ENCODE measurements around the gene DLX6. TPM values are rescaled to one million over a fixed set of nuclear protein-coding genes. Genes with fewer than 3 reads are reported as not detected.
A peak's percentile ranks its signal among the peaks of the same experiment; 100 is the strongest.

Gene DLX6
- total and polyA plus RNA-seq, 2 of the 8 experiments (the other 6 are each of a cell fraction or from before 2014, with no cell fraction given) = not detected

DNA sequence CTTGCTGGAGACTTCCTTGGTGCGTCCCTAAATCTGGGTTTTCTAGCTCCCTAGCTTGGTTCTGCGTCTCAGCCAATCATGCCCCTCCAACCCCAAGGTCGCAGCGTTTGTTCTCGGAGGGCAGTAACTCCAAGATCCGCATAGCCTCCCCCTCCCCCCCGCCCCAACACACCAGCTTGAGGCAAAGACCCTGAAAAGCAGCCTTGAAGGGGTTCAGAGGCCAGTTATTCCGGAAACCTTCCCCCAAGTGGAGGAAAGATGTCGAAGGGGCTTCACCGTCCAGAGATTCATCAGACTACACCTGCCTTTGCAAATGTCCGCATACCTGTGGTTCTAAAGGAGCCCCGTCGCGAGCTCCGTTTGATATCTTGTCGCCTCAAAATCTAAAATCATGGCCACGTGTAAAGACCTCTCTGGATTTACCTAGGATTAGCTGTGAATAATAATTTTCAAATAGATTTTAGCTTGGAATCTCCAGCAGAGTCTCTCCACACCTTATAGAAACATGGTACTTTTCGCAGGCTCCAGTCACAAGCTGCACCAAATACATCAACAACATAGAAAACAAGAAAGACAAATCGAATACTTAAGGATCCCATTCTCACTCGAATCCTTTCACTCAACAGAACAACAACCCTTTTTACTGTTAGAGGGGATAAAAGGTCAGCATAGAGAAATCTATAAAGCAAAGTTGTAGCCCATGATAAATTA, 7.9 kb downstream of the DLX6 start:
- CTCF ChIA-PET (ENCODE audit: partially characterized antibody) = interaction anchor here (0.5 to 10.2 kb wide), 6 partner anchors 8 to 307 kb away, joined by 3 to 150 read pairs (median 6); partner anchors contain the start of genes DLX5 and DLX6
- no peak for FAIRE-seq
- H2BK15ac ChIP-seq (ENCODE audit: low read length) = no peak overlapping the region
- no peaks in the 10 kb centered on the region for H3K9me3 ChIP-seq (ENCODE audit: insufficient read depth in 2 of 2, low read depth in 1 of 2, low read length in 1 of 2)
- no peak overlapping the region for H3K4me3 ChIP-seq (ENCODE audit: extremely low read depth in 1 of 4, insufficient read depth in 2 of 4, low read depth in 3 of 4, low read length in 4 of 4)
- no peak overlapping the region for H4K5ac ChIP-seq (ENCODE audit: insufficient read length, low read depth, low read length)
- peaks cover 4% of the 10 kb centered on the region; the same call in 1 of the 2 replicates for H3K23me2 ChIP-seq (ENCODE audit: low read depth, low read length)
- H4K20me1 ChIP-seq (replicated peaks in 1 of 2; ENCODE audit: control insufficient read depth in 1 of 2, insufficient read depth in 2 of 2, low read length in 2 of 2) = peaks cover 32 to 36% of the 10 kb centered on the region in 2 experiments
- no peak overlapping the region for H2BK5ac ChIP-seq (ENCODE audit: low read depth, low read length)
- H2BK12ac ChIP-seq (ENCODE audit: low read depth, low read length) = no peak overlapping the region
- no peak overlapping the region for H3K14ac ChIP-seq (ENCODE audit: insufficient read length)
- H2AK5ac ChIP-seq (ENCODE audit: low read depth, low read length) = no peak overlapping the region
- 13% methylated on average over 18 of the region's 20 CpGs; no CpG with 5 or more reads in 1 of the 2 experiments for WGBS, 2 experiments (ENCODE audit: extremely low coverage in 1 of 2, insufficient coverage in 1 of 2, insufficient read length in 1 of 2, insufficient replicate concordance in 2 of 2, low coverage in 1 of 2, low lambda C conversion rate in 2 of 2, missing lambda C conversion rate in 1 of 2)
- DNase-seq (ENCODE audit: low read depth in 1 of 2, low spot score in 2 of 2) = peak in 1 of 2 experiments; percentile 53
- no peak overlapping the region for H3K56ac ChIP-seq (replicated peaks; ENCODE audit: insufficient read length, low read depth, low read length)
- H2AFZ ChIP-seq (ENCODE audit: low read length) = no peak overlapping the region
- no peak overlapping the region for H2BK120ac ChIP-seq (replicated peaks; ENCODE audit: low read depth, low read length)
- H3K27me3 ChIP-seq (replicated peaks in 1 of 4; ENCODE audit: control insufficient read depth in 3 of 4, extremely low read depth in 1 of 4, insufficient read depth in 3 of 4, low read length in 3 of 4) = peaks cover 96 to 100% (median 99%) of the 10 kb centered on the region in 4 experiments
- no peak overlapping the region for H3K27ac ChIP-seq (ENCODE audit: low read depth, low read length)
- H4K8ac ChIP-seq (ENCODE audit: extremely low read depth, insufficient read depth, low read length) = no peak overlapping the region
- POLR2A ChIA-PET (ENCODE audit: partially characterized antibody) = interaction anchor here (1.5 to 1.7 kb wide), 3 partner anchors 10 to 21 kb away, joined by 4 to 6 read pairs (median 5); partner anchors contain the start of gene DLX5
- no peaks in the 10 kb centered on the region for H3K36me3 ChIP-seq (ENCODE audit: control insufficient read depth in 2 of 4, insufficient read depth in 4 of 4, low read length in 3 of 4)
- no peak overlapping the region for H3K23ac ChIP-seq (ENCODE audit: insufficient read length)
- H3K18ac ChIP-seq (ENCODE audit: extremely low read depth, low read length) = no peak overlapping the region
- peaks cover 0 to 15% (median 10%) of the 10 kb centered on the region in 4 experiments; a peak in 5 of 7 replicates for H3K4me1 ChIP-seq (replicated peaks in 1 of 4; ENCODE audit: control insufficient read depth in 3 of 4, insufficient read depth in 4 of 4, low read length in 3 of 4)
- no peak overlapping the region for H3K9ac ChIP-seq (replicated peaks in 1 of 4; ENCODE audit: extremely low read depth in 1 of 4, low read depth in 3 of 4, low read length in 3 of 4)
- no peak overlapping the region for H4K91ac ChIP-seq (replicated peaks; ENCODE audit: insufficient read length, low read length)
- H3K4ac ChIP-seq (replicated peaks; ENCODE audit: insufficient read length, low read depth, low read length) = no peak overlapping the region
- no peaks in the 10 kb centered on the region for H3K79me2 ChIP-seq (ENCODE audit: control insufficient read depth in 1 of 2, insufficient read depth in 2 of 2, low read length in 2 of 2)
- no peak overlapping the region for H2BK20ac ChIP-seq (ENCODE audit: low read length)
- H3K79me1 ChIP-seq (ENCODE audit: low read depth, low read length) = no peaks in the 10 kb centered on the region; the same call in 1 of the 2 replicates
- peak overlapping the region in 1 of 2 experiments; percentile 33; a peak in 1 of 4 replicates for H3K4me2 ChIP-seq (ENCODE audit: insufficient read depth in 1 of 2, low read depth in 2 of 2, low read length in 2 of 2)
- TF ChIP-seq SIN3A (conservative IDR thresholded peaks at IDR 0.05 in 1 of 2, IDR thresholded peaks at IDR 0.05 in 1 of 2; ENCODE audit: low read depth in 1 of 2, low read length in 2 of 2) (no peak), RNF2 (IDR thresholded peaks at IDR 0.05; ENCODE audit: borderline replicate concordance, low read depth, low read length, missing control alignments, poor library complexity, severe bottlenecking) (peak; percentile 26), SUZ12 (IDR thresholded peaks at IDR 0.05; ENCODE audit: low read length) (peak; percentile 40; the same call in 1 of the 2 replicates), NANOG (IDR thresholded peaks at IDR 0.05; ENCODE audit: insufficient read depth, low read depth, low read length, poor library complexity, severe bottlenecking) (no peak), BRCA1 (IDR thresholded peaks at IDR 0.05; ENCODE audit: low read depth, low read length) (no peak), CBX5 (IDR thresholded peaks at IDR 0.05; ENCODE audit: low read depth, low read length) (no peak), KDM5A (IDR thresholded peaks at IDR 0.05; ENCODE audit: low read length) (no peak), CREB1 (IDR thresholded peaks at IDR 0.05) (no peak), CHD2 (IDR thresholded peaks at IDR 0.05; ENCODE audit: low read length) (no peak), HDAC6 (IDR thresholded peaks at IDR 0.05; ENCODE audit: low read depth, low read length) (no peak), GABPA (IDR thresholded peaks at IDR 0.05; ENCODE audit: borderline replicate concordance, insufficient read depth, low read length) (no peak), POLR2AphosphoS5 (IDR thresholded peaks at IDR 0.05; ENCODE audit: low read depth, low read length) (peak; percentile 66)
